GM18870 (cell line): ENCODE measurements around the gene RAB11FIP2.

Source experiments
- ATAC-seq: cut with Tn5 transposase; IDR thresholded peaks from one replicate; pipeline ENCODE4 v1.9.1; 2021; ENCODE audit warnings: moderate library complexity; ENCODE audit not compliant: unreplicated experiment

The RAB11FIP2 gene

GRCh38 chr10:117987244-117987909, 59.4 kb downstream of the RAB11FIP2 start:
- no peak for ATAC-seq

- no peak for ATAC-seq
Observed at GRCh38 chr10:117983961-117984360, 62.8 kb downstream of the RAB11FIP2 start.

- ATAC-seq = no peak
Observed at GRCh38 chr10:117980755-117981702, 65.7 kb downstream of the RAB11FIP2 start.

- ATAC-seq = no peak
Observed at GRCh38 chr10:117980216-117980615, 66.5 kb downstream of the RAB11FIP2 start.

- ATAC-seq = no peak
Observed at GRCh38 chr10:117972168-117972837, 74.4 kb downstream of the RAB11FIP2 start.

- no peak for ATAC-seq
Observed at GRCh38 chr10:117970962-117971361, 75.8 kb downstream of the RAB11FIP2 start.

- ATAC-seq = no peak
Observed at GRCh38 chr10:117969592-117969991, 77.1 kb downstream of the RAB11FIP2 start.

GRCh38 chr10:117968354-117969182, 78.2 kb downstream of the RAB11FIP2 start:
- ATAC-seq = no peak

- ATAC-seq = no peak
Observed at GRCh38 chr10:117967149-117967650, 79.5 kb downstream of the RAB11FIP2 start.

GRCh38 chr10:117965984-117966383, 80.8 kb downstream of the RAB11FIP2 start:
- no peak for ATAC-seq

GRCh38 chr10:117964536-117964935, 82.2 kb downstream of the RAB11FIP2 start:
- ATAC-seq = no peak

- no peak for ATAC-seq
Observed at GRCh38 chr10:117960345-117960935, 86.3 kb downstream of the RAB11FIP2 start.

GRCh38 chr10:117956972-117957371, 89.8 kb downstream of the RAB11FIP2 start:
- no peak for ATAC-seq

GRCh38 chr10:117955176-117955575, 91.6 kb downstream of the RAB11FIP2 start:
- ATAC-seq = no peak
